Tongue (tissue), 2 donors: ENCODE results near the gene OPN4. TPM values are rescaled to one million over a fixed set of nuclear protein-coding genes. Genes with fewer than 3 reads are reported as not detected.

ENCODE experiments used
- DNase-seq: peaks from one replicate; pipeline ENCODE4 v3.0.0-alpha.2; 2015
- total RNA-seq: library from RNA; depleted of rRNA; stranded (reverse); fragments of >200 nt; gene quantifications from one replicate; pipeline ENCODE4 v1.2.3, GENCODE V29; 2014

The OPN4 gene
- total RNA-seq, 1 donor from 2014 or later, result not detected

DNA sequence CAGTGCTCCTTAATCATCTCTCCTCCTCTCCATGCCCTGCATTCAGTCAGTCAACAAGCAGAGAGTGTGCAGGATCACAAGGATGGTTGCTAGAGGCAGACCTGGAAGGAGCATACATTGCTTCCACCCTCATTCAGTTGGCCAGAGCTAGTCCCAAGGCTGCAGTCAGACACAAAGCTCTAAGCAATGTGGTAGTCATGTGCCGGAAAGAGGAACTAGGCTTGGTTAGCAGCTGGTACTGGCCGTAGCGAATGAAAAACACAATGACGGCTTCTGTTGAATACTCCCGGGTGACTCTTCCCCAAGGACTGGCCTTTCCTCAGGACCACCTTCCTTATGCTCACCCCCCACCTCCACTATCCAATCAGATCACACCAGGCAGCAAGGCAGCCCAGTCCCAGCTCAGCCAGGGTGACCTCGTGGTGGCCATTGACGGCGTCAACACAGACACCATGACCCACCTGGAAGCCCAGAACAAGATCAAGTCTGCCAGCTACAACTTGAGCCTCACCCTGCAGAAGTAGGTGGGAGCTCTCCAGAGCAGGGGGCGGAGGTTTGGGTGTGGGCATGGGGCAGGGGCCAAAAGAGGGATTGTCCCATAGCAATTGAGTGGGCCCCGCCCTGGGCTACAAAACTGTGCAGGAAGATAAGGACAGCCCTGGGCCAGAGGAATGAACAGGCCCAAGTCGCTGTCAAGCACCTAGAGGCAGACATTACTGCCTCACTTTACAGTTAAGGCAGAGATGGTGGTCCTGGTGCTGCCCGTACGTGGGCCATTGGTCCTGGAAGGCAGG is 24.8 kb downstream of the OPN4 start:
- DNase-seq, result no peak

DNA sequence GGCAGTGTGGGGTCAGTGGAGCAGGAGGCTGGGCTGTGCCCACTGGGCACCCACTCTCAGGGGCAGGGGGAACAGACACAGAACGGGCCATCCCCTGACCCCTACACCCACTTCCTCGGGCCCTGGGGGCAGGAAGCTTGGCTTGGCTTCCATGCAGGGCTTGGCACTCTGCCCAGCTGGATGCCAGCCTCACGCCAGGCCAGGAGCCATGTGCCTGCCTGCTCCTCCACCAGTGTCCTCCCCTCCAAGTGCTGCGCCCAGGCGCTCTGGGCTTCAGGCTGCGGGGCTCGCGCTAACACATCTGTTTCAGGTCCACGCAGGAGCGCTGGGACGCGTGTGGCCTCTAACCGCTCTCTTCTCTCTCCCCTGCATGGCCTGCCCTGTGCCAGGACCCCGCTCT is 26.7 kb downstream of the OPN4 start:
- DNase-seq, result no peak

DNA sequence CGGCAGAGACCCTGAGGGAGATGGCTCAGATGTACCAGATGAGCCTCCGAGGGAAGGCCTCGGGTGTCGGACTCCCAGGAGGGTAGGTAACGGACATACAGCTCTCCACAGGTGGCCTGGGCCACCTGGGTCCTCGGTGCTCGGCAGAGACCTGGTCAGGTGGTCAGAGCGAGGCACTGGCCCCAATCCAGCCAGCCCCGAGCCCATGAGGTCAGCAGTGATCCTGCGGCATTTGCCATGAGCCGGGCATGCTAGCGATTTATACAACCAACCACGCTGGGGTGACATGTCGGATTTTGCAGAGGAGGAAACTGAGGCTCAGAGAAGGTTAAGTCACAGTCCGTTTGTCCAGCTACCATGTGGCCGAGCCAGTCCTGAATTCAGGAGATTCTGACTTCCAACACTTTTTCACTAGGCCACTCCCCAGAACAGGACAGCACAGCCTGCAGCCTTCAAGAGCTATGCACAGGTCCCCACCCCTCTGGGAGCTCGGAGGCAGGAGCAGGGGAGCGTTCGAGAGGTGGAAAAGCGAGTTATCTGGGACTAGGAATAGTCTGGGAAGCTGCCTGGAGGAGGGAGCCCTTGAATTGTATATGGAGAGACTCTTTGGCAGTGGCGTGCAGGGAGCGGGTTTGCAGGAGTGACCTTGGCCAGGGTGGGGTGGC is 27.5 kb downstream of the OPN4 start:
- DNase-seq, result no peak

DNA sequence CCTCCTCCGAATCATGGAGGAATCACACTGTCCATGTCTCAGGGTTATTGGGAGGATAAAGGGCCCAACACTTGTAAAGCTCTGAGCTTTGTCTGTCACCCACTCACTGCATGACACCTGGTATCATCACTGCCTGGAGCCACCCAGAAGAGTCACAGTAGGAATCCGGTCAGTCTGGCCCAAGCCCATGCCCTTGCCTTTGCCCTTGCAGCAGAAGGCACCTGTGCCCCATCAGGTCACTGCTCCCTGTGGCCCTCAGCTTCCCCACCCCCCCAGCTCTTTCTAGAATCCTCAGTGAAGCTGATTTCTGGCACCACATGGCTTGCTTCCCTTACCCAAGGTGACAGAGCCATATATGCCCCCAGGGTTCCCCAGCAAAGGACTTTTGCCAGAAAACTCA is 28.3 kb downstream of the OPN4 start:
- DNase-seq, result no peak

DNA sequence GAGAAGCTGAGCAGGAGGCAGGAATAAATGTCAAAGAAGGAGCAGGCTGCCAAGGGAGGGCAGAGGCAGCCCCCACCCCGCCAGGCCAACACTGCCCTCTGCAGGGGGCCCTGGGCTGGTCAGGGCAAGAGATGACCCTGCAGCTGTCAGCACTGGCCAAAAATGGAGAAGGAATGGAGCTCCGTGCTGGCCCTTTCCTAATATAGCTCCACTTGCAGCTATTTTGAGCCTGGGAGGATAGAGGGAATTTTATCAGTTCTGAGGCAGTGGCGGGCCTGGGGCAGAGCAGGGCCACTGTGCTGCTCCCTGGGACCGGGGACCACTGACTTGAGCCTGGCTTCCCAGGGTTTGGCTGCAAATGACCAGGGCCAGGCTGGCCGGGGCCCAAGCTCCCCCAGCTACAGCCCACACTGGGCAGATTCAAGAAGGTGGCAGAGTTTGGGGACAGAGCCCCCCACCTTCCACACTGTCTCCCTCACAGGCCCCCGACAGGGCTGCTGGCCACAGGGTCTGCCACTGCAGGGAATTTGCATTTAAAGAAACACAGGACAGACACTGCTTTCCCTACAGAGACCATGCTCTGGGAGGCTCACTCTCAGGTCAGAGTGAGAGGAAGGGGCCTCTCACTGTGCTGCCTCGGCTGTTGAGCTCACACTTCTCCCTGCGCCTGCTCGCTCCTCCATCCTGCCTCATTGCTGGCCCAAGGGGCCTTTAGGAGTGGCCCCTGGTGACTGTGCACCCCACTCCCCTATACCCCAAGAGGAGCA is 30.2 kb downstream of the OPN4 start:
- DNase-seq, result peak; percentile 82

DNA sequence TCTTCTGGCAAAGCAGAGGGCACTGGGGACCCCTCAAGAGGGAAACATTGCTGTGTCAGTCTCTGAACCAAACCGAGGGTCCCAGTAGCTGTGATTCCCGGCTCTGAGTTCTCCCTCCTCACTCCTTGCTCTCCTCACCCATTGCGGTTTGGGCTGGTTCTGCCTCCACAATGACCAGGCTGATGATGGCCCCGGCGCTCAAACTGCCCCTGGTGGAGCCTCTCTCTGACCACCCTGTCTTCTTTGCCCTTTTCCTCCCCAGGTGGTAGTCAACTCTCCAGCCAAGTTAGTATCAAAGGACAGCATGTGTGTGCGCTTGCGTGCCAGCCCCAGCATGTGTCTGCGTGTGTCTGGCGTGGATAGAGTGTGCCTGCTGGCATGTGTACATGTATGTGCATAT is 31.1 kb downstream of the OPN4 start:
- DNase-seq, result no peak

DNA sequence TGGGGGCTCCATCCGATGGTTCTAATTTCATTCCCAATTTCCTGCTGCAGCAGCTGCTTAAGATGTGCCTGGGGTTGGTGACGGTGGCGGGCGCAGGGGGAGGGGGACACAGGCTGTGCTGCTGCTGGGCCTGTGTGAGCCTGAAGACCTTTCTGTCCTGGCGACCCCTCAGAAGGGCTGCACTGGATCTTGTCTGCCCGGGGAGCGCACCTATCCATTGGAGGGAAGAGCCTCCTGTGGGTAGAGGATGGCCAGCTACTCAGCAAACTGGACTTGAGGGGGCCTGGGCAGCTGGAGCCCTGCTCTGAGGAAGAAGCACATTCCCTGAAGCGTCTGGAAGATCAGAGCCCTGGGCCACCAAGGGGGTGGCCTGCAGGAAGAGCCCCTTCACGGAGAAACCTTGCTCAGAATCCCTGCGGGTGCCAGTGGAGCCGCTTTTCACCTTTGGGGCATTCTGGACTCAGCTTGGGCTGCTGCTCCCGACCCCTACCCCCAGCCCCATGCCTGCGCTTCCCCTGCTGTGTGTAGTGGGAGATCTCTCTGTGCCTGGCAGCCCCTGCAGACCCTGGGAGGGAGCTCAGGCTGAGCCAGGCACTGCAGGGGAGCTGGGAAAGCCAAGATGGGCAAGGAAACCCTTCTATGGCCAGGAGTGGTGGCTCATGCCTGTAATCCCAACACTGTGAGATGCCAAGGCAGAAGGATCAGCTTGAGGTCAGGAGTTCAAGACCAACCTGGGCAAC is 31.7 kb downstream of the OPN4 start:
- no peak for DNase-seq

DNA sequence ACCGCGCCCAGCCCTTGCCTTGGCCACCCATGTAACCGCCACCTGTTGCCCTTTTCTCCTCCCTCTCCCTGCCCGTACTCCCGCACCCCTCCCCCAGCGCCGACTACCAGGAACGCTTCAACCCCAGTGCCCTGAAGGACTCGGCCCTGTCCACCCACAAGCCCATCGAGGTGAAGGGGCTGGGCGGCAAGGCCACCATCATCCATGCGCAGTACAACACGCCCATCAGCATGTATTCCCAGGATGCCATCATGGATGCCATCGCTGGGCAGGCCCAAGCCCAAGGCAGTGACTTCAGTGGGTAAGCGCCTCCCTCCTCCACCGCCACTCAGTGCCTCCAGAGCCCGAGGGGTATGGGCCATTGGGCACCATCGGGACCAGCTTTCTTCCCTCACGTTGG is 32.6 kb downstream of the OPN4 start:
- DNase-seq, result no peak

DNA sequence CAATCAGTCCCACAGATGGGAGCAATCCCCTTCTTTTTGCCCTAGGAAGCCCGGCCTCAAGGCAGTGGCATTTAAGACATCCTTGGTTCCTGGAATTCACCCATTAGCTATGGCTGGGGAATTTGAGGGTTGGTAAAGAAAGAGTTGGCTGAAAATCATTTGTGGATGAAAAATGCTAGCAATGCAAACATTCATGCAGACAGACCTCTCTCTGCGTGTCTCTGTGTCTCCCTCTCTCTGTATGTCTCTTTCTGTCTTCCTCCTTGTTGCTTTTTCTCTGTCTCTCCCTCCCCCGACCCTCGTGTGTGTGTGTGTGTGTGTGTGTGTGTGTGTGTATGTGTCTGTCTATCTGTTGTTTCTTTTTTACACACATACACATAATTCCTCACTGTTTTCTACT is 33.4 kb downstream of the OPN4 start:
- DNase-seq, result no peak

DNA sequence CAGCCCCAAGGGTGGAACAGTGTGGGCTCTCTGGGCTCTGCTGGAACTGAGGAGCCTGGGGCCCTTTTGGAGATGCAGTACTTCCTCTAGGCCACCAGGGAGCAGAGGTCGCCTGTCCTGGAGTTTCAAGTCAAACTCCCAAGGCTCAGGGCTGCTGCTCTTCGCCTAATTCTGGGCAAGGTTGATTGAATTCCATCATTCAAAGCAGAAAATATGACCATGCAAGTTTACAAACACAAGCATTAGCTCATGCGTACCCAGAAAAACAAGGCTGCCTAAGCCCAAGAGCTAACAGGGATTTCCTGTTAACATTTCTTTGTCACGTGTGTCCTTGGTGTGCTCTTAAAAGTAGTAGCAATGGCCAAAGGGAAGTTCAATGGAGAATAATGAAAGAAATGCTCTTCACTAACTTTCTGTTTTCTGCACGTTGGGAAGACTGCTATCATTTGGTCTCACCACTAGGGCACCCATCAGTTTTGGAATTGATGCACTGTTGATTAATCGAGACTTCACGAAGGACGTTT is 34.1 kb downstream of the OPN4 start:
- peak; percentile 83 for DNase-seq

DNA sequence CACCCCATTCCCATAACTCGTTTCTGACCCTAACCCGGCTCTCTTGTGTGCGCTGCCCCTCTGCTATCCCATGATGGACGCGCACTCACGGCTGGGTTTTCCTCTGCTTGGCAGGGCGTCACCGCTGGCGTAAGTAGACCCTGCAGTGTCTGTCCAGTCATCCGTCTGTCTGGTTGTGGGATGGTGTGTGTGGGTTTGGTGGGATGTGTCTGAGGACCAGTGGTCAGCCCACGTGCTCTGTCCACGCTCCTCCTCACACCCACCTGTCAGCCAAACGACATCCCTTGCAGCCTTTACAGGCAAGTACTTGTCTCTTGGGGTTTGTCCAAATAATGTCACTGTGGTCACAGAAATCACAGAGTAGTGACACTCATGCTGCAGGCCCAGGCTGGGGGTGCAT is 34.8 kb downstream of the OPN4 start:
- no peak for DNase-seq

DNA sequence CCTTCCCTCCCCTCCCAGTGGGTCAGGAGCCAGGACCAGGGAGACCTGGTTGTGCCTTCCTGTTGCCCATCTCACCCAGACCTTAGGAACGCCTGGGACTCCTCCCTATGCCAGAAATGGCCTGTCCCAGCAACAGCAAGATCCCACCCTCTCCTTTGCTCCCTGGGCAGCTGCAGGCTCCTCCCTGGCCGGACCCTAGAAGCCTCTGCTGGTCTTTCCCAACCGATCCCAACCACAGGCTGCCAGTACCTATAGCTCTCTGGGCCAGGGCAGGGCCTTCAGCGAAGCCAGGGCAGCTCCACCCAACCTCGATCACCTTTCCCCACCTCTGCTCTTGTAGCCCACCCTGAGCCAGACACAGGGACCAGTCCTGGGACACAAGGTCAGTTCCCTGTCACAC is 35.9 kb downstream of the OPN4 start:
- no peak for DNase-seq

DNA sequence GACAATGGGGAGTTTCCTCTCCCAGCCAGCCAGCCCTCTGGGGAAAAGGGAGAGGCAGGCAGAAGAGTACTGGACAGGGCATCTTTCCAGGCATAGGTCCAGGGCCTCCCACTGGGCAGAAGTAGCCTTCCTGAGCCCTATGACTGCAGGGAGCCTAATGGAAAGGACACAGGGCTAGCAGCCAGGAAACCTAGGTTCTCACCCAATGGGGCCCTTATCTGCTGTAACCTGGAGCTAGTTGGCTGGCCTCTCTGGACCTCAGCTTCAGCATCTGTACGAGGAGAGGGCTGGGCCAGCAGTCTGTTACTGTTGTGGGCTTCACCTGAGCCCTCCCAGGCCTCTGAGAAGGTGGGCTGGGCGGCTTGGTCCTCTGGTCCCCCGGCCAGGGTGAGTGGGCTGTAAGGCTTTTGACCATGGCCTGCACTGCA is 36.3 kb downstream of the OPN4 start:
- DNase-seq, result no peak

DNA sequence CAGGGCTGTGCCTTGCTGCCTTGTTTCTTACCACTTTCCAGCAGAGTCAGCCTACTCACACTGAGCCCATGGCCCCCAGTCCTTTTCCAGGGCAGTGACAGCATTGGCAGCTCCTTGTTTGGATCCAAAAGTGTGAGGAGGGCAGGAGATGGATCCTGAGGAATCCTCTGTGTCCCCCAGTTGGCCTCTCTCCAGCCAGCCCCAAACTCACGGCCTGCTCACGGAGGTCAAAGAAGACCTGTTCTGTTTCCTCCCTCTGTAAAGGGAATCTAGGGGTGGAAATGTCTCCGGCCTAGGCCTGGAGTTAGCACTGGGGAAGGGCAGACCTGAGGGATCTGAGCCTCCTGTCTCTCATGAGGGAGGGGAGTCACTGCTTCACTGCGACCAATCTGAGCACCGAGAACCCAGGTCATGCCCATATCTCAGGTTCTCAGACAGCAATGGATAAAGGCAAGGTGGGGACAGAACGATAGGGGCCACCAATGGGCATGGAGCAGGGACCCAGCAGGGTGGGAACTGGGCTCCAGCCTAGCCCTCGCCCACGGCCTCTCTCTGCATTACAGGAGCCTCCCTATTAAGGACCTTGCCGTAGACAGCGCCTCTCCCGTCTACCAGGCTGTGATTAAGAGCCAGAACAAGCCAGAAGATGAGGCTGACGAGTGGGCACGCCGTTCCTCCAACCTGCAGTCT is 37.1 kb downstream of the OPN4 start:
- no peak for DNase-seq

DNA sequence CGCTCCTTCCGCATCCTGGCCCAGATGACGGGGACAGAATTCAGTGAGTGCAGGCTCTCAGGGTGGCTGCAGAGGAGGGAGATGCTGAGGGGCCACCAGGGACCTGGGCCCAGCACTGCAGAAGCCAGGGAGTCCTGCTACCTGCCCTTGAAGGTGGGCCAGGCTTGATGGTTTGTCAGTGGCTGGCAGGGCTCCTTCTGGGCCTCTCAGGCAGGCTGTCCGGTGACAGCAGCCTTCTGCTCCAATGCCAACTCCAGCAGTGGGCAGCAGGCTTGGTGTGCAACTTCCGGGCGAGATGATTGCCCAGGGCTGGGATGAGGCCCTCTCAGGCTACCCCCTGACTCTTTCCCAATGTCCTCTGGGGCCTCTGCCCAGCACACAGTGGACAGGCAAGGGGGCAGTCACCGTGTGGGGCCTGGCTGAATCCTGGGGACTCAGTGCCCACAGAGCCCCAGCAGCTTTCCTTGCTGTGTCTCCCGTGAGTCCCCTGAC is 37.7 kb downstream of the OPN4 start:
- no peak for DNase-seq

DNA sequence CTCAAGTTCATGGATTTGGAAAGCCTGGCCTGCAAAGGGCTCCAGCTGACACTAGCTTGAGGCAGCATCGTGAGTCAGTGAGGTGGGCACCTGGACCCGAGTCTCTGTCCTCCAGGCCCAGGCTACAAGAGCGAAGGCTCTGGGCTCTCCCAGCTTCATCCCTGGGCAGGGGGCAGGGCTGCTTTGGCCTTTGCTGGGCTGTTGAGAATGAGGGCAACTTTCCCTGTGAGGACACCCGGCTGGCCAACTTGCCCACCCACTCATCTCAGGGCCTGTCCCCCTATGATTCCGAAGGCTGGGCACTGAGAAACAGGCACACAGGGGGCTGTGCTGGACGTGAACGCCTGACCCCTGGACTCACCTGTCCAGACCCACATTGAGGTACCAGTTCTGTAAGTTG is 38.3 kb downstream of the OPN4 start:
- no peak for DNase-seq

DNA sequence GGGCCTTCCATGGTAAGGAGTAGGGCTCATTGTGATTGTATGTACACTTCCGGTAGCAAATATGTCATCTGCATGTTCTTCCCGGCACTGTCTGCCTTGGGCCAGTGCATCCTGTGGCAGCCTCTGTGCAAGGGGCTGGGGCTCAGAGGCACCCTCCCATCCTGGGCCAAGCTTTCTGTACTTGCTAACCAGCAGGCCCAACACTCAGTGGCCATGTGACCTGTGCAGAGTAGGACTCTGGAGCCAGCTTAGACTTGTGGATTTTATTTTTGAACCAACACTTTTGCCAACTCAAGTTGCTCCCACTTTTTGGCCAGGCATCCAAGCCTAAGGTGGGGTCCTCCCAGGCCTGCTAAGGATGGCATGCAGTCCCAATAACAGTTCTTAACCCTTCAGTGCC is 38.9 kb downstream of the OPN4 start:
- DNase-seq, result no peak

DNA sequence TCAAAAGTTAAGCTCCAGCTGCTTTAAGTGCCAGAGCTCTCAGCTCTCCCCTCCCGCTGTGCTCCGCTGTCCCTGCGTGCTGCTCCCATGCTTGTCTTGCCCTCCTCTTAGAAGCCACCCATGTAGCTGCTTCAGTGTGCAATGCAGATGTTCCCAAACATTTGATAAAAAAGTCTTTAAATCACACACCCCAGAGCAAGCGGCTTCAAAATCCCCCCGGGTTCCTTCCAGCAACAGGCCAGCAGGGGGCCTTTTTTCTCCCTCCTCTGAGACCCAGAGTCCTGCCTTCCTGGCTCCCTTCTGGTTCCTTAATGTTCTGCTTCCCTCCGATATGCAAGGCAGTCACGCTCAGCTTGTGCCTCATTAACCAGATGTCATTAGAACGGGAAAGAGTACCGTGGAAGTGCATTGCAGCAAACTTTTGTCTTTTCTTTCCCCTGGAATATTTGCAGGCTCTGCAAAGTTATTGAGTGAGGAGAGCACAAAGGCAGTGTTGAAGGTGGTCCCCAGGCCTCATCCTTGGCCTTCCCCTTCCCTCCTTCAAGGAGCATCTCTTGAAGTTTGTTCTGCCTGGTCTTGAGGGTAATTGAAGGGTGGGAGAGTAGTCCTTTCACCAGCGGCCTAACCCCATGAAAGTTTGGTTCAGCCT is 39.5 kb downstream of the OPN4 start:
- peak; percentile 83 for DNase-seq

DNA sequence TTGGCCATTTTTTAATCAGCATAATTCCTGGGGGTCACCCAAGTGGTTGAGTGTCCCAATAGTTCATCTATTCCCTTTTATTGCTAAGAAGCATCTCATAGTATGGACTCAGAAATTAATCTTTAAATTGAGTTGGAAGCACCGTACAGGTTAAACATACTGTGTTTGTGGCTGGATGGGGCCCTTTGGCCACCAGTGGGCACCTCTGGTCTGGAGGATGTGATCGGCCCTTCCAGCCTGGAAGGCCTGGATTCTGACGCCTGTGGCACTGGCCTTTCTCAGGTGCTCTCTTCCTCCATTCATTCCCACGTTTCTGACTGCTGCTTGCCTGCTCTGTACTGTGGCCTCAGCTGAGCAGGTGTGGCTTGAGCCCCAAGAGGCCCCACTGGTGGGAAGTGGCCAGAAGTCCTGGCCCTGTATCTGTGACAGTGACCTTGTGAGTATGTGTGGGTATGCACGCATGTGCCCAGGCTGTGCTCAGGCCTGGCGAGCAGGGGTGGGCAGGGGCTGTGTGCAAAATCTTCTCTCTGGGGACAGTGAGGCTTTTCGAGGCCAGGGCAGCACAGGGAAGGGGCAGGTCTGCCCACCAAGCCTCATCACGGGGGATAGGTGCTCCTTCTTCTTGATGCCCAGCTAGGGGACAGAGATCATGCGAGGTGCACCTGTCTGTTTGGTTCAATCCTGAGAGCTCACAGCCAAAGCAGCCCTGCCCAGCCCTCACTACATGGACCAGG is 44.0 kb downstream of the OPN4 start:
- DNase-seq, result no peak

DNA sequence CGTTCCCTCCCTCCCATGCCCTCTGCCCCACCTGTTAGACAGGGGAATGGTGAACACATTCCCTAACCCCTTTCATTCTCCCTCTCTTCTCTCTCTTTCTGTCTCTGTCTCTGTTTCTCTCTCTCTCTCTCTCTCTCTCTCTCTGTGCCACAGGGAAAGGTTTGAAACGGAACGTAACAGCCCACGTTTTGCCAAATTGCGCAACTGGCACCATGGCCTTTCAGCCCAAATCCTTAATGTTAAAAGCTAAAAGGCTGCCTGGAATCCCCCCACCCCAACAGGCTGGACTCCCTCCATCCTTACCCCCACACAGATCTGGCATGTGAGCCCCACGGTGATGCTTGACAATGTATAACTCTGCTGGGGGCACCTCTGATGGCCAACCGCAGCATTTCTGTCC is 44.8 kb downstream of the OPN4 start:
- no peak for DNase-seq
